SK-N-SH (cell line): Measurements from ENCODE around the gene SYNE1. TPM values are rescaled to one million over a fixed set of nuclear protein-coding genes. Genes with fewer than 3 reads are reported as not detected.

Source experiments
- CTCF ChIA-PET: fragments of 300-600, 350-600 bp; formaldehyde crosslinking; extraction: SDS; loops from one replicate; lab custom pipeline; 2021; lab: Yijun Ruan, JAX
- POLR2A ChIA-PET: fragments of 350-600 bp; sonication (Branson Sonifier 250); formaldehyde crosslinking; extraction: SDS; loops from one replicate; lab custom pipeline; 2020; ENCODE audit warnings: antibody characterized with exemption, inconsistent platforms; lab: Yijun Ruan, JAX
- DNase-seq: peaks from one replicate; pipeline ENCODE4 v3.0.0; 2012
- H2AFZ ChIP-seq: fragments of 200-600 bp; sonication (generic); 2 replicates; pipeline ENCODE4 v1.8.1; 2016; ENCODE audit warnings: antibody characterized with exemption, mild to moderate bottlenecking, low read depth
- H3F3A ChIP-seq: fragments of 200-600 bp; sonication (generic); replicated peaks from 2 replicates; pipeline ENCODE3; 2016; ENCODE audit warnings: antibody characterized with exemption, mild to moderate bottlenecking; ENCODE audit not compliant: insufficient read depth
- H3K27ac ChIP-seq, 2 experiments: fragments of 200-500 bp in 1 of 2; fragments of 200-600 bp in 1 of 2; sonication (Bioruptor generic) in 1 of 2; sonication (generic), shearing (Covaris generic) in 1 of 2; 2 replicates each; pipeline versions ENCODE4 v1.5.1 to v1.6.1; 2014 to 2016; ENCODE audit warnings: low read depth in 2 of 2, inconsistent platforms in 1 of 2, low read length in 1 of 2, mild to moderate bottlenecking in 1 of 2, mixed read lengths in 1 of 2
- H3K27me3 ChIP-seq: fragments of 200-600 bp; sonication (generic), shearing (Covaris generic); 2 replicates; pipeline ENCODE4 v1.6.1; 2016; ENCODE audit warnings: mixed run types; ENCODE audit not compliant: insufficient read depth
- H3K36me3 ChIP-seq, 2 experiments: fragments of 200-500 bp in 1 of 2; fragments of 200-600 bp in 1 of 2; sonication (Bioruptor generic) in 1 of 2; sonication (generic) in 1 of 2; replicated peaks in 1 of 2; 2 replicates each; pipeline versions ENCODE3 to v1.5.1; 2014 to 2016; ENCODE audit warnings: low read length in 1 of 2, mild to moderate bottlenecking in 1 of 2; ENCODE audit not compliant: insufficient read depth in 2 of 2, control insufficient read depth in 1 of 2
- H3K4me1 ChIP-seq, 2 experiments: fragments of 200-500 bp in 1 of 2; fragments of 200-600 bp in 1 of 2; sonication (Bioruptor generic) in 1 of 2; sonication (generic), shearing (Covaris generic) in 1 of 2; 2 replicates each; pipeline versions ENCODE4 v1.5.1 to v1.6.1; 2014 to 2016; ENCODE audit warnings: low read depth in 1 of 2, low read length in 1 of 2, mixed run types in 1 of 2; ENCODE audit not compliant: insufficient read depth in 2 of 2, control insufficient read depth in 1 of 2
- H3K4me2 ChIP-seq: fragments of 200-600 bp; sonication (generic), shearing (Covaris generic); 2 replicates; pipeline ENCODE4 v1.6.1; 2017; ENCODE audit warnings: mixed run types
- H3K4me3 ChIP-seq, 2 experiments: fragments of 200-500 bp in 1 of 2; fragments of 200-600 bp in 1 of 2; sonication (Bioruptor generic) in 1 of 2; sonication (generic), shearing (Covaris generic) in 1 of 2; 2 replicates each; pipeline versions ENCODE4 v1.5.1 to v1.8.1; 2014 to 2016; ENCODE audit warnings: low read depth in 2 of 2, inconsistent platforms in 1 of 2, low read length in 1 of 2, mild to moderate bottlenecking in 1 of 2, mixed read lengths in 1 of 2, moderate library complexity in 1 of 2
- H3K79me2 ChIP-seq: fragments of 200-600 bp; sonication (generic); 2 replicates; pipeline ENCODE4 v1.8.1; 2017; ENCODE audit warnings: mild to moderate bottlenecking; ENCODE audit not compliant: insufficient read depth
- H3K9ac ChIP-seq: fragments of 200-600 bp; sonication (generic); 2 replicates; pipeline ENCODE4 v1.6.1; 2017; ENCODE audit warnings: mixed run types
- H3K9me2 ChIP-seq: fragments of 200-600 bp; sonication (generic); 2 replicates; pipeline ENCODE4 v1.6.1; 2017; ENCODE audit warnings: mixed run types
- H3K9me3 ChIP-seq: fragments of 200-600 bp; sonication (generic); 2 replicates; pipeline ENCODE4 v1.6.1; 2017; ENCODE audit warnings: mixed run types, mild to moderate bottlenecking, moderate library complexity
- H4K20me1 ChIP-seq: fragments of 200-600 bp; sonication (generic); 2 replicates; pipeline ENCODE4 v1.6.1; 2017; ENCODE audit warnings: mild to moderate bottlenecking, mixed run types; ENCODE audit not compliant: insufficient read depth
- ELF1 ChIP-seq: IDR thresholded peaks from 2 replicates; pipeline ENCODE4 v1.4.0; 2012
- FOXJ3 ChIP-seq: sonication (generic); formaldehyde crosslinking; IDR thresholded peaks from 2 replicates; pipeline ENCODE4 v1.5.1; 2020; ENCODE audit warnings: mild to moderate bottlenecking, missing genetic modification reagents
- GATA2 ChIP-seq: sonication (generic); formaldehyde crosslinking; IDR thresholded peaks from 2 replicates; pipeline ENCODE4 v1.5.0; 2020; ENCODE audit warnings: mild to moderate bottlenecking, missing genetic modification reagents
- MEF2A ChIP-seq: IDR thresholded peaks from 2 replicates; pipeline ENCODE4 v1.4.0; 2012; ENCODE audit warnings: low read depth, borderline replicate concordance
- MXI1 ChIP-seq: IDR thresholded peaks from 2 replicates; pipeline ENCODE4 v1.6.1; 2012; ENCODE audit warnings: mild to moderate bottlenecking, low read depth, low read length, improper control_type of control experiment
- RAD21 ChIP-seq: IDR thresholded peaks from 2 replicates; pipeline ENCODE4 v1.6.1; 2012; ENCODE audit warnings: mild to moderate bottlenecking, low read length
- RCOR1 ChIP-seq: fragments of 150-350 bp; IDR thresholded peaks from 2 replicates; pipeline ENCODE4 v1.6.1; 2017; ENCODE audit warnings: antibody characterized with exemption, low read length
- RFX5 ChIP-seq: IDR thresholded peaks from 2 replicates; pipeline ENCODE4 v1.6.1; 2012; ENCODE audit warnings: mild to moderate bottlenecking, improper control_type of control experiment, low read length
- RXRA ChIP-seq: IDR thresholded peaks from 2 replicates; pipeline ENCODE4 v1.4.0; 2012; ENCODE audit warnings: low read depth, mild to moderate bottlenecking, borderline replicate concordance
- TEAD4 ChIP-seq: IDR thresholded peaks from 2 replicates; pipeline ENCODE4 v1.4.0; 2012; ENCODE audit warnings: mild to moderate bottlenecking, borderline replicate concordance; ENCODE audit not compliant: insufficient read depth
- WGBS: methylation state at CpG from one replicate; pipeline ENCODE4 v1.1.6; 2017; ENCODE audit warnings: low lambda C conversion rate; 5-methylcytosine and 5-hydroxymethylcytosine counted together
- polyA plus RNA-seq, 3 experiments: library from polyadenylated mRNA; depleted of rRNA; stranded (reverse); fragments of >200 nt; gene quantifications; 2 replicates each; pipeline ENCODE4 v1.2.3, GENCODE V29; 2012
- TF ChIP-seq, protein P1 (sequence below): IDR thresholded peaks from 2 replicates; pipeline ENCODE4 v1.6.1; 2012; ENCODE audit warnings: mild to moderate bottlenecking, low read depth, low read length, moderate library complexity
- TF ChIP-seq, protein P2 (sequence below): IDR thresholded peaks from 2 replicates; pipeline ENCODE4; 2012
- TF ChIP-seq, protein P3 (sequence below): IDR thresholded peaks from 2 replicates; pipeline ENCODE4 v1.4.0; 2012; ENCODE audit warnings: low read depth, borderline replicate concordance
- TF ChIP-seq, protein P4 (sequence below): fragments of 200-600 bp; sonication (generic); IDR thresholded peaks from 2 replicates; pipeline ENCODE4 v1.6.1; 2017; ENCODE audit warnings: antibody characterized with exemption, mild to moderate bottlenecking, moderate library complexity

The SYNE1 gene
- polyA plus RNA-seq, 1 of the 3 experiments (the other 2 are of a cell fraction) = 31.1 TPM

DNA sequence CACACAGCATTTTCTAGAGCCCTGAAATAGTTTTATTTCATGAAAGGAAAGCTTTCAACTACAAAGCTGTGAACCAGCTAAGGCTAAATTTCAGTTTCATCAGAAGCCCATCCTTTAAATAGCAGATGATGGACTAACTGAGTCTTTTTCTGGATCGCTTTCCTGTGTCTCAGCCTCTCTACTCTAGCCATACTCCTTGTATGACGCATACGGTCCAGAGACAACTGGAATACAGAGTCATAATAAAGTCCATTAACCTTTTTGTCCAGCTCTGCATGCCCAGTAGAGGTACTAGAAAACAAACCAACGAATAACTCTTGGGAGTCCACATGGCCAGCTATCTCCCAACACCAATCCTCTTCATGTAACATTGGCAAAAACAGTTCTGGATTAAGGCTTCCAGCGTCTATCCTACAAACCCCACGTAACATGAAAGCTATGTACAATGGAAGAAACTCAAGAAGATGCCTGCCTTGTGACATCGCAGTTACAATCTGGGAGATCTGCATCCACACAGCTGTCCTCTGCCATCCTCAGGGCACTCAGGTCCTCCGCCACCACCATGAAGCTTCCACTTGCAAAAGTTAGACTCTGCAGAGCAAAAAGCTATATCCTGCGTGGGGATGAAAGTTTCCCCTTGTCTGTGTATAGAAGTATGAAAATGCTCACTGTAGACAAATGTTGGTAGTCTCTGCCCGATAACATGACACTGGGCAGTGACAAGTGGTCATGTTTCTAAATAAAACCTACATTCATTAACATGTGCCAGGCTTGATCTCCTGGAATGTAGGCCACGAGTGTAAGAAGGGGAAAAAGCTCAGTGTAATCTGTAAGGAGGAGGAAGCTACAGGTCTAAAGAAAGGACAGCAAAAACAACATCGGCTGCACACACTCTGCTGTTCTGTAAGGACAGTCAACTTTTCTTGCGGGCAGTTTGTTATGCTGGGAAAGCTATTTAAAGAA, 469.2 kb downstream of the SYNE1 start:
- POLR2A ChIA-PET = interaction anchor here (0.6 kb wide), 1 partner anchor 22 kb away, joined by 4 read pairs; no protein-coding TSS in a partner anchor
- CTCF ChIA-PET = interaction anchor here (1.2 to 1.7 kb wide), 2 partner anchors 42 to 43 kb away, joined by 3 to 5 read pairs; no protein-coding TSS in a partner anchor
- DNase-seq = no peak

DNA sequence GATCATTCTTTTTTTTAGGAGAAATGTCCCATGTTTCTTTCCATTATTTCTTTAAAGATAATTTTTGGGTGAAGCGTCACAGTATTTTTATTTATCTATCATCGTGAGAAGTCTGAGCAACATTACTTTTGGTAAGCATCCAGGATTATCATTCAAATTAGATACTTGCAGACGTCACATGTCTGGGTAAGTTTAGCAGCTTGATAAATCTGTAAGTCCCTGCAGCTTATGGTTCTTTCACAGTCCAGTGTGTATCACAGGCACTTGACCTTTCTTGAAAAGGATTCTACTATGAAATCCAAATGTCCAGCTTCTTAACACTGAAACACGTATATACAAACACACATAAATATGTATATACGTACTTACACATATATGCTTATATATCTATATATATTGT, 470.3 kb downstream of the SYNE1 start:
- Histone ChIP-seq H3K4me2 (no peak overlapping the region), H4K20me1 (no peaks in the 10 kb centered on the region), H3K9me3 (no peaks in the 10 kb centered on the region), H3K4me1 (no peaks in the 10 kb centered on the region; a peak in 1 of 4 replicates), H3K4me3 (no peak overlapping the region), H3K9ac (no peak overlapping the region), H3K79me2 (no peaks in the 10 kb centered on the region; the same call in 1 of the 2 replicates), H3K9me2 (no peaks in the 10 kb centered on the region), H3K36me3 (peaks cover 23 to 41% of the 10 kb centered on the region in 2 experiments), H3K27me3 (no peaks in the 10 kb centered on the region), H3F3A (peaks cover 5% of the 10 kb centered on the region), H2AFZ (no peak overlapping the region), H3K27ac (no peak overlapping the region)
- CTCF ChIA-PET = interaction anchor here (1.2 to 1.7 kb wide), 2 partner anchors 42 to 43 kb away, joined by 3 to 5 read pairs; no protein-coding TSS in a partner anchor
- WGBS = 96% methylated on average over 5 of the region's 5 CpGs
- no peak for DNase-seq
- TF ChIP-seq TEAD4 (no peak), GATA2 (no peak), RCOR1 (no peak), FOXJ3 (CRISPR knock-in tag) (no peak), ELF1 (no peak), MXI1 (no peak), MEF2A (no peak), RFX5 (no peak), RXRA (no peak), RAD21 (no peak)
- TF ChIP-seq, protein P1, sequence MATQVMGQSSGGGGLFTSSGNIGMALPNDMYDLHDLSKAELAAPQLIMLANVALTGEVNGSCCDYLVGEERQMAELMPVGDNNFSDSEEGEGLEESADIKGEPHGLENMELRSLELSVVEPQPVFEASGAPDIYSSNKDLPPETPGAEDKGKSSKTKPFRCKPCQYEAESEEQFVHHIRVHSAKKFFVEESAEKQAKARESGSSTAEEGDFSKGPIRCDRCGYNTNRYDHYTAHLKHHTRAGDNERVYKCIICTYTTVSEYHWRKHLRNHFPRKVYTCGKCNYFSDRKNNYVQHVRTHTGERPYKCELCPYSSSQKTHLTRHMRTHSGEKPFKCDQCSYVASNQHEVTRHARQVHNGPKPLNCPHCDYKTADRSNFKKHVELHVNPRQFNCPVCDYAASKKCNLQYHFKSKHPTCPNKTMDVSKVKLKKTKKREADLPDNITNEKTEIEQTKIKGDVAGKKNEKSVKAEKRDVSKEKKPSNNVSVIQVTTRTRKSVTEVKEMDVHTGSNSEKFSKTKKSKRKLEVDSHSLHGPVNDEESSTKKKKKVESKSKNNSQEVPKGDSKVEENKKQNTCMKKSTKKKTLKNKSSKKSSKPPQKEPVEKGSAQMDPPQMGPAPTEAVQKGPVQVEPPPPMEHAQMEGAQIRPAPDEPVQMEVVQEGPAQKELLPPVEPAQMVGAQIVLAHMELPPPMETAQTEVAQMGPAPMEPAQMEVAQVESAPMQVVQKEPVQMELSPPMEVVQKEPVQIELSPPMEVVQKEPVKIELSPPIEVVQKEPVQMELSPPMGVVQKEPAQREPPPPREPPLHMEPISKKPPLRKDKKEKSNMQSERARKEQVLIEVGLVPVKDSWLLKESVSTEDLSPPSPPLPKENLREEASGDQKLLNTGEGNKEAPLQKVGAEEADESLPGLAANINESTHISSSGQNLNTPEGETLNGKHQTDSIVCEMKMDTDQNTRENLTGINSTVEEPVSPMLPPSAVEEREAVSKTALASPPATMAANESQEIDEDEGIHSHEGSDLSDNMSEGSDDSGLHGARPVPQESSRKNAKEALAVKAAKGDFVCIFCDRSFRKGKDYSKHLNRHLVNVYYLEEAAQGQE = no peak
- TF ChIP-seq, protein P2, sequence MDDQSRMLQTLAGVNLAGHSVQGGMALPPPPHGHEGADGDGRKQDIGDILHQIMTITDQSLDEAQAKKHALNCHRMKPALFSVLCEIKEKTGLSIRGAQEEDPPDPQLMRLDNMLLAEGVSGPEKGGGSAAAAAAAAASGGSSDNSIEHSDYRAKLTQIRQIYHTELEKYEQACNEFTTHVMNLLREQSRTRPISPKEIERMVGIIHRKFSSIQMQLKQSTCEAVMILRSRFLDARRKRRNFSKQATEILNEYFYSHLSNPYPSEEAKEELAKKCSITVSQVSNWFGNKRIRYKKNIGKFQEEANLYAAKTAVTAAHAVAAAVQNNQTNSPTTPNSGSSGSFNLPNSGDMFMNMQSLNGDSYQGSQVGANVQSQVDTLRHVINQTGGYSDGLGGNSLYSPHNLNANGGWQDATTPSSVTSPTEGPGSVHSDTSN = no peak
- TF ChIP-seq, protein P3, sequence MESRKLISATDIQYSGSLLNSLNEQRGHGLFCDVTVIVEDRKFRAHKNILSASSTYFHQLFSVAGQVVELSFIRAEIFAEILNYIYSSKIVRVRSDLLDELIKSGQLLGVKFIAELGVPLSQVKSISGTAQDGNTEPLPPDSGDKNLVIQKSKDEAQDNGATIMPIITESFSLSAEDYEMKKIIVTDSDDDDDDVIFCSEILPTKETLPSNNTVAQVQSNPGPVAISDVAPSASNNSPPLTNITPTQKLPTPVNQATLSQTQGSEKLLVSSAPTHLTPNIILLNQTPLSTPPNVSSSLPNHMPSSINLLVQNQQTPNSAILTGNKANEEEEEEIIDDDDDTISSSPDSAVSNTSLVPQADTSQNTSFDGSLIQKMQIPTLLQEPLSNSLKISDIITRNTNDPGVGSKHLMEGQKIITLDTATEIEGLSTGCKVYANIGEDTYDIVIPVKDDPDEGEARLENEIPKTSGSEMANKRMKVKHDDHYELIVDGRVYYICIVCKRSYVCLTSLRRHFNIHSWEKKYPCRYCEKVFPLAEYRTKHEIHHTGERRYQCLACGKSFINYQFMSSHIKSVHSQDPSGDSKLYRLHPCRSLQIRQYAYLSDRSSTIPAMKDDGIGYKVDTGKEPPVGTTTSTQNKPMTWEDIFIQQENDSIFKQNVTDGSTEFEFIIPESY = no peak
- TF ChIP-seq, protein P4, sequence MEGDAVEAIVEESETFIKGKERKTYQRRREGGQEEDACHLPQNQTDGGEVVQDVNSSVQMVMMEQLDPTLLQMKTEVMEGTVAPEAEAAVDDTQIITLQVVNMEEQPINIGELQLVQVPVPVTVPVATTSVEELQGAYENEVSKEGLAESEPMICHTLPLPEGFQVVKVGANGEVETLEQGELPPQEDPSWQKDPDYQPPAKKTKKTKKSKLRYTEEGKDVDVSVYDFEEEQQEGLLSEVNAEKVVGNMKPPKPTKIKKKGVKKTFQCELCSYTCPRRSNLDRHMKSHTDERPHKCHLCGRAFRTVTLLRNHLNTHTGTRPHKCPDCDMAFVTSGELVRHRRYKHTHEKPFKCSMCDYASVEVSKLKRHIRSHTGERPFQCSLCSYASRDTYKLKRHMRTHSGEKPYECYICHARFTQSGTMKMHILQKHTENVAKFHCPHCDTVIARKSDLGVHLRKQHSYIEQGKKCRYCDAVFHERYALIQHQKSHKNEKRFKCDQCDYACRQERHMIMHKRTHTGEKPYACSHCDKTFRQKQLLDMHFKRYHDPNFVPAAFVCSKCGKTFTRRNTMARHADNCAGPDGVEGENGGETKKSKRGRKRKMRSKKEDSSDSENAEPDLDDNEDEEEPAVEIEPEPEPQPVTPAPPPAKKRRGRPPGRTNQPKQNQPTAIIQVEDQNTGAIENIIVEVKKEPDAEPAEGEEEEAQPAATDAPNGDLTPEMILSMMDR = no peak
- POLR2A ChIA-PET = no interaction called here

More for the DNA sequence above, 469.2 kb downstream of the SYNE1 start:
- no peaks in the 10 kb centered on the region; the same call in 1 of the 2 replicates for H3K79me2 ChIP-seq
- H3K9me3 ChIP-seq = no peaks in the 10 kb centered on the region
- no peak overlapping the region for H2AFZ ChIP-seq
- H3K4me1 ChIP-seq = no peaks in the 10 kb centered on the region; a peak in 1 of 4 replicates
- no peaks in the 10 kb centered on the region for H4K20me1 ChIP-seq
- no peaks in the 10 kb centered on the region for H3K27me3 ChIP-seq
- H3K4me2 ChIP-seq = no peak overlapping the region
- H3K4me3 ChIP-seq = no peak overlapping the region
- no peaks in the 10 kb centered on the region for H3K9me2 ChIP-seq
- H3K36me3 ChIP-seq = peaks cover 25 to 40% of the 10 kb centered on the region in 2 experiments
- H3K27ac ChIP-seq = no peak overlapping the region
- WGBS = 91% methylated on average over 12 of the region's 13 CpGs
- H3K9ac ChIP-seq = no peak overlapping the region
- peaks cover 8% of the 10 kb centered on the region for H3F3A ChIP-seq
- no peak for TF ChIP-seq TEAD4
- TF ChIP-seq, all 33 proteins: peak for 0
